ENCODE measurements around the gene LRRC52. TPM values are rescaled to one million over a fixed set of nuclear protein-coding genes. Genes with fewer than 3 reads are reported as not detected.
"Not testable (repeated sequence)": the region's sequence is repeated elsewhere in the genome, so short reads cannot be mapped to it uniquely, and the experiment has no call there.

Gene LRRC52
- total RNA-seq, 1 donor from 2014 or later: not detected

DNA sequence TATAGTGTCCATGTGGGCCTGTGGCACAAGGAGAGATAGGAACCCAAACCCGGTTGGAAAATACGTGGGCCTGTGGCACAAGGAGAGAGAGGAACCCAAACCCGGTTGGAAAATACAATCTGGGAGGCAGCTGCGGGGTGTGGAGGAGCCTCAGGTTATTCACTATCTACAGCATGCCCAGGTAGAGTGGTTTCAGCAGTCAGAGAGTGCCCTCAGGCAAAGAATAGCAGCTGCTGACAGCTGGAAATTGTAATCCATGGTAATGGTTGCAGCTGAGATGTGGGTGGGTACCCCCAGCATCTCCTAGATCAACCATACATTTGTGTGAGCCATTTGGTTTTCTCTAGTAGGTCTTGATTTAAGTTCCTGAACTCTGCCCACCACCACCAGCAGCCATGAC lies 61.4 kb downstream of the LRRC52 start:
- Mint-ChIP-seq H3K9me3 (ENCODE audit: low read depth) (no peaks in the 10 kb centered on the region), H3K27ac (ENCODE audit: unreplicated experiment) (no peak overlapping the region), H3K4me3 (ENCODE audit: unreplicated experiment) (no peak overlapping the region), H3K4me1 (ENCODE audit: low read depth) (peaks cover 5% of the 10 kb centered on the region), H3K36me3 (ENCODE audit: low read depth) (no peaks in the 10 kb centered on the region), H3K27me3 (ENCODE audit: low read depth) (peaks cover 15% of the 10 kb centered on the region)
- DNase-seq (ENCODE audit: low spot score): no peak
- TF ChIP-seq, protein P1, sequence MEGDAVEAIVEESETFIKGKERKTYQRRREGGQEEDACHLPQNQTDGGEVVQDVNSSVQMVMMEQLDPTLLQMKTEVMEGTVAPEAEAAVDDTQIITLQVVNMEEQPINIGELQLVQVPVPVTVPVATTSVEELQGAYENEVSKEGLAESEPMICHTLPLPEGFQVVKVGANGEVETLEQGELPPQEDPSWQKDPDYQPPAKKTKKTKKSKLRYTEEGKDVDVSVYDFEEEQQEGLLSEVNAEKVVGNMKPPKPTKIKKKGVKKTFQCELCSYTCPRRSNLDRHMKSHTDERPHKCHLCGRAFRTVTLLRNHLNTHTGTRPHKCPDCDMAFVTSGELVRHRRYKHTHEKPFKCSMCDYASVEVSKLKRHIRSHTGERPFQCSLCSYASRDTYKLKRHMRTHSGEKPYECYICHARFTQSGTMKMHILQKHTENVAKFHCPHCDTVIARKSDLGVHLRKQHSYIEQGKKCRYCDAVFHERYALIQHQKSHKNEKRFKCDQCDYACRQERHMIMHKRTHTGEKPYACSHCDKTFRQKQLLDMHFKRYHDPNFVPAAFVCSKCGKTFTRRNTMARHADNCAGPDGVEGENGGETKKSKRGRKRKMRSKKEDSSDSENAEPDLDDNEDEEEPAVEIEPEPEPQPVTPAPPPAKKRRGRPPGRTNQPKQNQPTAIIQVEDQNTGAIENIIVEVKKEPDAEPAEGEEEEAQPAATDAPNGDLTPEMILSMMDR (IDR thresholded peaks at IDR 0.05): no peak

DNA sequence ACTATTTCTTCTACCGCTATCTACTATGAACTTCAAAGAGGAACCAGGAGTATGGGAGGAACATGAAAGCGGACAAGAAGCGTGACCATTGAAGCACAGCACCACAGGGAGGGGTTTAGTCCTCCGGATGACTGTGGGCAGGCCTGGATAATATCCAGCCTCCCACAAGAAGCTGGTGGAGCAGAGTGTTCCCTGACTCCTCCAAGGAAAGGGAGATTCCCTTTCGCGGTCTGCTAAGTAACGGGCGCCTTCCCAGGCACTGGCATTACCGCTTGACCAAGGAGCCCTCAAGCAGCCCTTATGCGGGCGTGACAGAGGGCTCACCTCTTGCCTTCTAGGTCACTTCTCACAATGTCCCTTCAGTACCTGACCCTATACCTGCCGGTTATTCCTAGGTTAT lies 62.9 kb downstream of the LRRC52 start:
- not testable (repeated sequence) for H3K27ac Mint-ChIP-seq (ENCODE audit: unreplicated experiment); H3K36me3 Mint-ChIP-seq (ENCODE audit: low read depth); H3K4me1 Mint-ChIP-seq (ENCODE audit: low read depth); DNase-seq (ENCODE audit: low spot score); H3K9me3 Mint-ChIP-seq (ENCODE audit: low read depth); H3K4me3 Mint-ChIP-seq (ENCODE audit: unreplicated experiment)
- H3K27me3 Mint-ChIP-seq (ENCODE audit: low read depth): peaks cover 24% of the 10 kb centered on the region

DNA sequence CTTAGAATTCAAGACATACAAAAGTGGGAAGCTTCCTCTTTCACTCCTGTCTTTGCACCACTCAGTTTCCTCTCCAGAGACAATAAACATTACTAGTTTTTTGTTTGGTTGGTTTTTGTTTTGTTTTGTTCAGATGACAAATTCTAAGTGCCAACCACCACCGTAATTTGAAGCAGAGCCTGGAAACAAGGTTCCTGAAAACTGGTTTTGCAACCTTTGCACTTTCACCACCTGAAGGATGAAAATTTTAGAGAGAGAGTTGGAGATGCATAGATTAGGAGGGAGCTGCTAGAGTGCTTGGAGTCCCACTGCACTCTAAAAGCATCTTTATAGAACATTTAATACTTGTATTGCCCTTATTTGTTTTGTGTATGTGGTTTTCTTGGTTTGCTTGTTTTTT lies 67.1 kb downstream of the LRRC52 start:
- TF ChIP-seq, protein P1 (IDR thresholded peaks at IDR 0.05): no peak
- Mint-ChIP-seq H3K4me1 (ENCODE audit: low read depth) (no peaks in the 10 kb centered on the region), H3K36me3 (ENCODE audit: low read depth) (peaks cover 2% of the 10 kb centered on the region), H3K4me3 (ENCODE audit: unreplicated experiment) (no peak overlapping the region), H3K9me3 (ENCODE audit: low read depth) (peaks cover 4% of the 10 kb centered on the region), H3K27me3 (ENCODE audit: low read depth) (peaks cover 32% of the 10 kb centered on the region), H3K27ac (ENCODE audit: unreplicated experiment) (no peak overlapping the region)
- DNase-seq (ENCODE audit: low spot score): no peak

DNA sequence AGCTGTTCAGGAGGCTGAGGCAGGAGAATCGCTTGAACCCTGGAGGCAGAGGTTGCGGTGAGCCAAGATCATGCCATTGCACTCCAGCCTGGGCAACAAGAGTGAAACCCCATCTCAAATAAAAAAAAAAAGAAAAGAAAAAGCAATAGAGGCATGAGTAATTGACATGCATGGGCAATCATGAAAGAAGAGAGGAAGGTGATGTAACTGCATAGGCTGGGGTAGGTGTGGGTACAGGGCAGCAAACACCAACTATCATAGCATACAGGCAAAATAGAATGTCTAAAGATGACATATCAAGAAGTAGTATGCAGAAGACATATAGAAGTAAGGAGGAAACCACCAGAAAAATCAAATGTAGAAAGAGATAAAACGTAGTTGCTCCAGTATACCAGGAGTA lies 68.3 kb downstream of the LRRC52 start:
- no peak overlapping the region for H3K4me3 Mint-ChIP-seq (ENCODE audit: unreplicated experiment)
- DNase-seq (ENCODE audit: low spot score): no peak
- TF ChIP-seq, protein P1 (IDR thresholded peaks at IDR 0.05): no peak
- H3K36me3 Mint-ChIP-seq (ENCODE audit: low read depth): peaks cover 2% of the 10 kb centered on the region
- H3K27ac Mint-ChIP-seq (ENCODE audit: unreplicated experiment): no peak overlapping the region
- peaks cover 4% of the 10 kb centered on the region for H3K9me3 Mint-ChIP-seq (ENCODE audit: low read depth)
- peaks cover 32% of the 10 kb centered on the region for H3K27me3 Mint-ChIP-seq (ENCODE audit: low read depth)
- H3K4me1 Mint-ChIP-seq (ENCODE audit: low read depth): no peaks in the 10 kb centered on the region

Other genes starting within 250 kb of the LRRC52 start
- not detected in 3 replicates for gene LMX1A, start 187.3 kb upstream of the LRRC52 start, total RNA-seq
- not detected in 3 replicates for gene RXRG, start 98.9 kb upstream of the LRRC52 start, total RNA-seq
- gene MGST3, start 87.2 kb downstream of the LRRC52 start, total RNA-seq: 154 to 167 TPM (median 165 TPM) in 3 replicates
- 25.9 to 38.6 TPM (median 34.6 TPM) in 3 replicates for gene ALDH9A1, start 154.6 kb downstream of the LRRC52 start, total RNA-seq
- gene TMCO1, start 224.9 kb downstream of the LRRC52 start, total RNA-seq: 89.0 to 114 TPM (median 98.6 TPM) in 3 replicates